ENCODE measurements around the gene PRSS21.

GRCh38 chr16:2839650-2840450 lies 22.8 kb downstream of the PRSS21 start:
- TF ChIP-seq POLR2A (IDR thresholded peaks at IDR 0.05), result no peak
- no peak for TF ChIP-seq CTCF (IDR thresholded peaks at IDR 0.05)
- TF ChIP-seq EP300 (IDR thresholded peaks at IDR 0.05), result no peak

Measured in tibial nerve (tissue), 4 donors.